ENCODE data around the gene JAKMIP3.

DNA sequence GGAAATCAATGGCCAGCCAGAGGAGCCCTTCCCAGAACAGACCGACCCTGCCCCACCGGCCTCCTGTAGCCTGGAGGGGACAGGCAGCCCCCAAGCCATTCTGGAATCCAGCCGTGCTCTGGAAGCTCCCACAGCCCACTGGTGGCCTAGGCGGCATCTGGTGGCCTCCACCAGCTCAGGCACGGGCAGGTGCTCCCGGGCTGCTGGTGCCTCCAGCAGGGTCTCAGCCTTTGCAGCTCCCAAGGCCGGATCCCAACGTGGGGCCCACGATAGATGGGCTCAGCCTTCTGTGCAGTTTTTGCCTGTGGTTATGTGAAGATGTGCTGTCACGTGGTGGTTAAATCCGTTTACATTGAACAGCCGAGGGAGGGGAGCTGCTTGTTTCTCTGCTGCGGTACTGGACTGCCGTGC is 44.4 kb downstream of the JAKMIP3 start:
- TF ChIP-seq, protein P1, sequence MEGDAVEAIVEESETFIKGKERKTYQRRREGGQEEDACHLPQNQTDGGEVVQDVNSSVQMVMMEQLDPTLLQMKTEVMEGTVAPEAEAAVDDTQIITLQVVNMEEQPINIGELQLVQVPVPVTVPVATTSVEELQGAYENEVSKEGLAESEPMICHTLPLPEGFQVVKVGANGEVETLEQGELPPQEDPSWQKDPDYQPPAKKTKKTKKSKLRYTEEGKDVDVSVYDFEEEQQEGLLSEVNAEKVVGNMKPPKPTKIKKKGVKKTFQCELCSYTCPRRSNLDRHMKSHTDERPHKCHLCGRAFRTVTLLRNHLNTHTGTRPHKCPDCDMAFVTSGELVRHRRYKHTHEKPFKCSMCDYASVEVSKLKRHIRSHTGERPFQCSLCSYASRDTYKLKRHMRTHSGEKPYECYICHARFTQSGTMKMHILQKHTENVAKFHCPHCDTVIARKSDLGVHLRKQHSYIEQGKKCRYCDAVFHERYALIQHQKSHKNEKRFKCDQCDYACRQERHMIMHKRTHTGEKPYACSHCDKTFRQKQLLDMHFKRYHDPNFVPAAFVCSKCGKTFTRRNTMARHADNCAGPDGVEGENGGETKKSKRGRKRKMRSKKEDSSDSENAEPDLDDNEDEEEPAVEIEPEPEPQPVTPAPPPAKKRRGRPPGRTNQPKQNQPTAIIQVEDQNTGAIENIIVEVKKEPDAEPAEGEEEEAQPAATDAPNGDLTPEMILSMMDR (conservative IDR thresholded peaks at IDR 0.05), result no peak
- TF ChIP-seq EZH2 (IDR thresholded peaks at IDR 0.05; ENCODE audit: low read depth), result no peak
